ENCODE data around the gene ZNF620.

GRCh38 chr3:40456279-40456939 lies 49.4 kb upstream of the ZNF620 start:
- no peak for TF ChIP-seq TCF4 (CRISPR knock-in tag; IDR thresholded peaks at IDR 0.05; ENCODE audit: borderline replicate concordance)
- TF ChIP-seq POU6F1 (CRISPR knock-in tag; IDR thresholded peaks at IDR 0.05; ENCODE audit: borderline replicate concordance, low read depth) = no peak
